ENCODE measurements around the gene MYOM3. TPM values are rescaled to one million over a fixed set of nuclear protein-coding genes. Genes with fewer than 3 reads are reported as not detected.

MYOM3 gene
- total RNA-seq, 3 donors from 2014 or later (not counting 1 experiment from before 2014, with no cell fraction given), result 0.08 TPM; not detected in 2

DNA sequence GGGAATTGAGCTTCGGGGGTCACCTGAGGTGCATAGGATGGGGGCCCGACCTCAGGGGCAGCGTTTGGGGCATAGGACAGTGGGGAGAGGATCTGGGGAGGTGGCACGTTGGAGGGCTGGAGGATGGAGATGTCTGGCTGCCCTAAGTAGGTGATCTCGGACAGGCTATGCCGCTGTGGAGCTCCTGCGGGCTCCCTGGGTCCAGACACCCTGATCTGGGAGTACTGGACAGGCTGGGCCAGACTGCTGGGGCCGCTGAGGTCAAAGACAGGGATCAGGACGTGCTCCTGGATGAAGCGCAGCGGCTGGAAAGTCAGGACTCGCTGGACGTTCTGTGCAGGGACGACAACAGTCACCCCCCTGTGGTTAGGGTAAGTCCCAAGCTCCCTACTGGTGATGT lies 9.5 kb upstream of the MYOM3 start:
- Histone ChIP-seq H3K27me3 (ENCODE audit: control insufficient read depth, insufficient read depth, low read length) (no peaks in the 10 kb centered on the region), H3K9me3 (ENCODE audit: control insufficient read depth, insufficient read depth, low read length) (no peaks in the 10 kb centered on the region), H3K36me3 (ENCODE audit: control insufficient read depth, insufficient read depth, low read length) (no peaks in the 10 kb centered on the region), H3K4me1 (ENCODE audit: control insufficient read depth, insufficient read depth, low read length) (no peaks in the 10 kb centered on the region), H3K27ac (ENCODE audit: low read length) (no peak overlapping the region), H3K4me3 (ENCODE audit: low read length) (no peak overlapping the region)
- H3K4me1 Mint-ChIP-seq, result no peaks in the 10 kb centered on the region
- DNase-seq (no peak), ATAC-seq (no peak)
- intact Hi-C loops (cut with micrococcal nuclease), result no loop called here
- peaks cover 0 to 6% of the 10 kb centered on the region in 2 donors for H3K27me3 Mint-ChIP-seq (ENCODE audit: low read depth in 2 of 2)
- no peak overlapping the region for H3K27ac Mint-ChIP-seq
- 76% methylated on average over 14 of the region's 14 CpGs for WGBS (ENCODE audit: insufficient coverage)
- H3K9me3 Mint-ChIP-seq, result no peaks in the 10 kb centered on the region
- TF ChIP-seq, protein P1, sequence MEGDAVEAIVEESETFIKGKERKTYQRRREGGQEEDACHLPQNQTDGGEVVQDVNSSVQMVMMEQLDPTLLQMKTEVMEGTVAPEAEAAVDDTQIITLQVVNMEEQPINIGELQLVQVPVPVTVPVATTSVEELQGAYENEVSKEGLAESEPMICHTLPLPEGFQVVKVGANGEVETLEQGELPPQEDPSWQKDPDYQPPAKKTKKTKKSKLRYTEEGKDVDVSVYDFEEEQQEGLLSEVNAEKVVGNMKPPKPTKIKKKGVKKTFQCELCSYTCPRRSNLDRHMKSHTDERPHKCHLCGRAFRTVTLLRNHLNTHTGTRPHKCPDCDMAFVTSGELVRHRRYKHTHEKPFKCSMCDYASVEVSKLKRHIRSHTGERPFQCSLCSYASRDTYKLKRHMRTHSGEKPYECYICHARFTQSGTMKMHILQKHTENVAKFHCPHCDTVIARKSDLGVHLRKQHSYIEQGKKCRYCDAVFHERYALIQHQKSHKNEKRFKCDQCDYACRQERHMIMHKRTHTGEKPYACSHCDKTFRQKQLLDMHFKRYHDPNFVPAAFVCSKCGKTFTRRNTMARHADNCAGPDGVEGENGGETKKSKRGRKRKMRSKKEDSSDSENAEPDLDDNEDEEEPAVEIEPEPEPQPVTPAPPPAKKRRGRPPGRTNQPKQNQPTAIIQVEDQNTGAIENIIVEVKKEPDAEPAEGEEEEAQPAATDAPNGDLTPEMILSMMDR (IDR thresholded peaks at IDR 0.05), result no peak
- no peaks in the 10 kb centered on the region for H3K36me3 Mint-ChIP-seq
- no peak overlapping the region for H3K4me3 Mint-ChIP-seq

DNA sequence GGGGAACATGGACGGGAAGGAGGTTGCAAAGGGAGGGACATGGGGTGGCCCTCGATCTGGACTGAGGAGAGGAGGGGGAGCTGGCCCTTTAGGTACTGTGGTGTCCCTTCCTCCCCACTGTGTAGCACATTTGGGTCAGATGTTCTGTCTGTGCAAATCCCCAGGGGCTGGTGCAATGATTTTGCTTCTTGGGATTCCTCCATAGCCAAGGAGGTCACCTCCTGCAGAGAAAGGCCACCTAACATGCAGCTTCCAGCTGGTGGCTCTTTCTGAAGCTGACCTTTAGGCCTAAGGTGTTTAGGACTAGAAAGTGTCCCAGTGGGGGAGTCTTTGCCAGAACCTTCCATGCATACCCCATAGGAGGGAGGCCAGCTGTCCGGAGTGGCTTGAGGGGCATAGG lies 9.0 kb upstream of the MYOM3 start:
- Histone ChIP-seq H3K4me3 (ENCODE audit: low read length) (no peak overlapping the region), H3K36me3 (ENCODE audit: control insufficient read depth, insufficient read depth, low read length) (no peaks in the 10 kb centered on the region), H3K27me3 (ENCODE audit: control insufficient read depth, insufficient read depth, low read length) (no peaks in the 10 kb centered on the region), H3K9me3 (ENCODE audit: control insufficient read depth, insufficient read depth, low read length) (no peaks in the 10 kb centered on the region), H3K4me1 (ENCODE audit: control insufficient read depth, insufficient read depth, low read length) (no peaks in the 10 kb centered on the region), H3K27ac (ENCODE audit: low read length) (no peak overlapping the region)
- Mint-ChIP-seq H3K27ac (no peak overlapping the region), H3K4me3 (no peak overlapping the region), H3K36me3 (no peaks in the 10 kb centered on the region), H3K9me3 (no peaks in the 10 kb centered on the region), H3K27me3 (ENCODE audit: low read depth in 2 of 2) (peaks cover 0 to 9% of the 10 kb centered on the region in 2 donors), H3K4me1 (no peaks in the 10 kb centered on the region)
- TF ChIP-seq, protein P1 (IDR thresholded peaks at IDR 0.05), result no peak
- WGBS (ENCODE audit: insufficient coverage), result 63% methylated on average over 3 of the region's 3 CpGs
- DNase-seq (no peak), ATAC-seq (no peak)
- intact Hi-C loops (cut with micrococcal nuclease), result no loop called here

DNA sequence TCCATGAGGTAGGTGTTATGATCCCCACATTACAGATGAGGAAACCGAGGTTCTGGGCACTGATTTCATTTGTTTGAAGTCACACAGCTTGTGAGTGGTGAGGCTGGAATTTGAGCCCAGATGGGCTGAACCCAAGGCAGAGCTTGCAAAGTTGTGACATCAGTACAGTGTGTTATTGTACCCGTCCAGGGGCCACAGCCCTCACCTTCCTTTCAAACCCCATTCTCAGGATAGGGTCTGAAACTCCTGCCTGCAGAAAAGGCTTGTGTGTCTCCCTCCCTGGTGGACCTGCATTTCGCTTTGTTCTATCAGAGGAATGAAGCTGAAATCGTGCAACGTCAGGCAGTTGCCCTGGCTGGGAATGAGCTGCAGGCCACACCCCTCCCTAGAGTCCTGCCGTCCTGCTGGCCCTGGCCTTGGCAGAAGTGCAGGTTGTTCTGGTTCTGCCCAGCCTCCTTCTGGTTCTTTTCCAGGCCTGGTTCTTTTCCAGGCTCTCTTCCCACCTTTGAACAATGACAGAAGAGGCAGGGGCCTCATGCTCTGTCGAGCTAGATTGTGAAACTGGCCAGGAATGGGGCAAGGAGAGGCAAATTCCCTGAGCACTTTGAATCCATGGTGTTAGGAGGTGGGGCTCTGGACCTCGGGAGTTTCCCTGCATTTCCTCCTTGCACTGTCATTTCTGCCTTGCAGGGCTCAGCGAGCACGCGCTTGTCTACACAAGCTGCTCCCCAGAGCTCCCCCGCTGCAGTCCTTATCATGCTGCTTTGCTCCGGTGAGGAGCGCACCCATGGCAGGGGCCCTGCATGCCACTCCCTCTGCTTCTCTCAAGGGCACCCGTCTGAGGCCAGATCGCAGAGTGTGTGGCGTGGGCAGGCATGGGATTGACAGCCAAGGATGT lies 8.2 kb upstream of the MYOM3 start:
- no peaks in the 10 kb centered on the region for H3K9me3 ChIP-seq (ENCODE audit: control insufficient read depth, insufficient read depth, low read length)
- peaks cover 0 to 9% of the 10 kb centered on the region in 2 donors for H3K27me3 Mint-ChIP-seq (ENCODE audit: low read depth in 2 of 2)
- H3K4me1 Mint-ChIP-seq, result no peaks in the 10 kb centered on the region
- intact Hi-C loops (cut with micrococcal nuclease), result no loop called here
- no peaks in the 10 kb centered on the region for H3K27me3 ChIP-seq (ENCODE audit: control insufficient read depth, insufficient read depth, low read length)
- ATAC-seq (no peak), DNase-seq (no peak)
- H3K36me3 Mint-ChIP-seq, result no peaks in the 10 kb centered on the region
- 85% methylated on average over 17 of the region's 17 CpGs for WGBS (ENCODE audit: insufficient coverage)
- H3K36me3 ChIP-seq (ENCODE audit: control insufficient read depth, insufficient read depth, low read length), result no peaks in the 10 kb centered on the region
- H3K4me1 ChIP-seq (ENCODE audit: control insufficient read depth, insufficient read depth, low read length), result no peaks in the 10 kb centered on the region
- no peaks in the 10 kb centered on the region for H3K9me3 Mint-ChIP-seq
- H3K27ac Mint-ChIP-seq, result no peak overlapping the region
- TF ChIP-seq, protein P1 (IDR thresholded peaks at IDR 0.05), result no peak
- no peak overlapping the region for H3K4me3 Mint-ChIP-seq
- no peak overlapping the region for H3K4me3 ChIP-seq (ENCODE audit: low read length)
- H3K27ac ChIP-seq (ENCODE audit: low read length), result no peak overlapping the region
